Esophagus muscularis mucosa (tissue), 4 donors: ENCODE results near the gene DNAJB13. TPM values are rescaled to one million over a fixed set of nuclear protein-coding genes. Genes with fewer than 3 reads are reported as not detected.

Experiments used
- DNase-seq: peaks from one replicate; pipeline ENCODE4 v3.0.0-alpha.2; 2017; ENCODE audit errors: extremely low spot score
- H3K27ac ChIP-seq, 4 donors: fragments of 200-600 bp; sonication (generic); replicated peaks in 1 of 4; 1 replicate in 3 of 4; 2 replicates in 1 of 4; pipeline ENCODE4 v1.5.1; 2016 to 2019; ENCODE audit warnings: mild to moderate bottlenecking in 1 of 4
- H3K27me3 ChIP-seq, 4 donors: fragments of 200-600 bp; sonication (generic); one replicate each; pipeline versions ENCODE4 v1.5.1 to v1.6.0; 2016 to 2019
- H3K36me3 ChIP-seq, 4 donors: fragments of 200-600 bp; sonication (generic); one replicate each; pipeline ENCODE4 v1.5.1; 2016 to 2019
- H3K4me1 ChIP-seq, 4 donors: fragments of 200-600 bp; sonication (generic); one replicate each; pipeline ENCODE4 v1.5.1; 2016 to 2019
- H3K4me3 ChIP-seq, 4 donors: fragments of 200-600 bp; sonication (generic); 1 replicate in 2 of 4; 2 replicates in 2 of 4; pipeline ENCODE4 v1.5.1; 2016 to 2019; ENCODE audit warnings: mild to moderate bottlenecking in 4 of 4, moderate library complexity in 1 of 4
- H3K9me3 ChIP-seq, 4 donors: fragments of 200-600 bp; sonication (generic); 1 replicate in 3 of 4; 2 replicates in 1 of 4; pipeline ENCODE4 v1.5.1; 2016 to 2019
- EP300 ChIP-seq: sonication (generic); formaldehyde crosslinking; IDR thresholded peaks from one replicate; pipeline ENCODE4 v1.6.1; 2017; ENCODE audit warnings: antibody characterized with exemption
- POLR2A ChIP-seq: fragments of 450-650 bp; IDR thresholded peaks from one replicate; pipeline ENCODE4 v1.6.1; 2017; ENCODE audit warnings: antibody characterized with exemption, moderate library complexity, mild to moderate bottlenecking, low read depth
- POLR2AphosphoS5 ChIP-seq, 2 donors: sonication (generic); formaldehyde crosslinking; IDR thresholded peaks; one replicate each; pipeline ENCODE4 v1.6.1; 2017; ENCODE audit warnings: antibody characterized with exemption in 2 of 2
- WGBS: methylation state at CpG from one replicate; pipeline ENCODE4 v1.1.5; 2018; 5-methylcytosine and 5-hydroxymethylcytosine counted together
- intact Hi-C: fragments of 100-400 bp; cut with DNase I; formaldehyde crosslinking; loops from one replicate; pipeline ENCODE4 v1.15.1; 2023
- total RNA-seq, 4 donors: library from RNA; depleted of rRNA; stranded (reverse); fragments of >200 nt; gene quantifications; one replicate each; pipeline versions ENCODE4 v1.1.0 to v1.2.1, GENCODE V29; 2016
- TF ChIP-seq, protein P1 (sequence below), 3 experiments: fragments of 200-600 bp in 2 of 3; fragments of 450-650 bp in 1 of 3; sonication (generic) in 2 of 3; IDR thresholded peaks; one replicate each; pipeline ENCODE4 v1.5.1; 2017 to 2019; ENCODE audit warnings: antibody characterized with exemption in 3 of 3, mild to moderate bottlenecking in 2 of 3, moderate library complexity in 1 of 3

The DNAJB13 gene
- total RNA-seq, 4 donors from 2014 or later, result not detected

DNA sequence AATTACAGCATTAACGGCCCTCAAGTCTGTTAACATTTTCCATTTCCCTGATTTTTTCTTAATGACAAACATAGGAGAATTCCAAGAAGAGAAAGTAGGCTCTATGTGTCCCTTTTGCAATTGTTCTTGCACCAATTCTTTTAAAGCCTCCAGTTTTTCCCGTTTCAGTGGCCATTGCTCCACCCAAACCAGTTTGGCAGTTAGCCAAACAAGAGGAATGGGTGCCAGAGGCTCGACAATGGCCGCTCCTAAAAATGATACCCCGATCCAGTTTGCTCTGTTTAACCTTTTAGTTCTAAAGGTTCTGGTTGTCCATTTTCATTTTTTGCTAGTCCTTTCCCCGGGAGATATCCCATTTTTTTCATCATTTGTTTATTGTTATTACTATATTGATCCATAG lies 6.7 kb upstream of the DNAJB13 start:
- 81% methylated on average over 6 of the region's 6 CpGs for WGBS
- intact Hi-C loops, result no loop called here
- TF ChIP-seq POLR2AphosphoS5 (IDR thresholded peaks at IDR 0.05) (no peak), POLR2A (no peak), EP300 (no peak)
- TF ChIP-seq, protein P1, sequence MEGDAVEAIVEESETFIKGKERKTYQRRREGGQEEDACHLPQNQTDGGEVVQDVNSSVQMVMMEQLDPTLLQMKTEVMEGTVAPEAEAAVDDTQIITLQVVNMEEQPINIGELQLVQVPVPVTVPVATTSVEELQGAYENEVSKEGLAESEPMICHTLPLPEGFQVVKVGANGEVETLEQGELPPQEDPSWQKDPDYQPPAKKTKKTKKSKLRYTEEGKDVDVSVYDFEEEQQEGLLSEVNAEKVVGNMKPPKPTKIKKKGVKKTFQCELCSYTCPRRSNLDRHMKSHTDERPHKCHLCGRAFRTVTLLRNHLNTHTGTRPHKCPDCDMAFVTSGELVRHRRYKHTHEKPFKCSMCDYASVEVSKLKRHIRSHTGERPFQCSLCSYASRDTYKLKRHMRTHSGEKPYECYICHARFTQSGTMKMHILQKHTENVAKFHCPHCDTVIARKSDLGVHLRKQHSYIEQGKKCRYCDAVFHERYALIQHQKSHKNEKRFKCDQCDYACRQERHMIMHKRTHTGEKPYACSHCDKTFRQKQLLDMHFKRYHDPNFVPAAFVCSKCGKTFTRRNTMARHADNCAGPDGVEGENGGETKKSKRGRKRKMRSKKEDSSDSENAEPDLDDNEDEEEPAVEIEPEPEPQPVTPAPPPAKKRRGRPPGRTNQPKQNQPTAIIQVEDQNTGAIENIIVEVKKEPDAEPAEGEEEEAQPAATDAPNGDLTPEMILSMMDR (IDR thresholded peaks at IDR 0.05), result no peak
- no peaks in the 10 kb centered on the region for H3K4me1 ChIP-seq
- no peak overlapping the region for H3K27ac ChIP-seq
- no peaks in the 10 kb centered on the region for H3K9me3 ChIP-seq
- no peaks in the 10 kb centered on the region for H3K27me3 ChIP-seq
- H3K4me3 ChIP-seq, result no peak overlapping the region
- DNase-seq, result no peak
- no peaks in the 10 kb centered on the region for H3K36me3 ChIP-seq

DNA sequence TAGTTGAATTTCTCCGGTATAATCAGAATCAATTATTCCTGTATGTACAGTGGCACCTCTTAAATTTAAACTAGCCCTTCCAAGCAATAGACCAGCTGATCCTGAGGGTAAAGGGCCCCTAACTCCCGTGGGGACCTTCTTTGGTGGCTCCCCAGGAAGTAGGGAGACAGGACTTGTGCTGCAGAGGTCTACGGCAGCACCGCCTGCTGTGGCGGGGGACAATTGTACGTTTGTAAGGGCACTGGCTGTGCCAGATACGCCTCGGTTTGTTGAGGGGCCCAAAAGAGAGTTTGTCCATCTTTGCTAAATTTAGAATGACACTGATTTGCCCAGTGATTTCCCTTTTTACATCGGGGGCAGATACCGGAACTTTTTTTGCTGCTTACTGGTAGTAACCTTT lies 5.9 kb upstream of the DNAJB13 start:
- 80% methylated on average over 10 of the region's 10 CpGs for WGBS
- no peaks in the 10 kb centered on the region for H3K27me3 ChIP-seq

DNA sequence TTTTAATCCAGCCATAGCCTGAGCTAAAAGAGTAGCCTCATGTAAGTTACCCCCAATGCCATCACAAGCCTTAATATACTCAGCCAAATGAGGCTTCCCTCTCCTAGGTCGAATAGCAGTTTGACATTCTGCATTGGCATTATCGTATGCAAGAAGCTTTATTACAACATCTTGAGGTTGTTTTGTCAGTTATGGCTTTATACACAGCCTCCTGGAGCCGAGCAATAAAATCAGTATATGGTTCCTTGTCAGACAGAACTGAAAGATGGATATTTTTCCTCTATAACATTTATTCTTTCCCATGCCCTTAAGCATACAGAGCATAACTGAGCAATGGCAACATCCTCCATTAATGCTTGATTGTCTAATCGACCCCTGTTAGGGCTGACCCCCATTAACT lies 5.4 kb upstream of the DNAJB13 start:
- Histone ChIP-seq H3K9me3 (no peaks in the 10 kb centered on the region), H3K36me3 (no peaks in the 10 kb centered on the region), H3K4me3 (no peak overlapping the region), H3K4me1 (no peaks in the 10 kb centered on the region), H3K27ac (no peak overlapping the region), H3K27me3 (no peaks in the 10 kb centered on the region)
- intact Hi-C loops, result no loop called here
- 72% methylated on average over 4 of the region's 4 CpGs for WGBS
- no peak for DNase-seq
- TF ChIP-seq, protein P1 (IDR thresholded peaks at IDR 0.05), result no peak
- TF ChIP-seq EP300 (no peak), POLR2AphosphoS5 (IDR thresholded peaks at IDR 0.05) (no peak), POLR2A (no peak)

More for the DNA sequence above, 5.9 kb upstream of the DNAJB13 start:
- Histone ChIP-seq H3K4me3 (no peak overlapping the region), H3K27ac (no peak overlapping the region), H3K4me1 (no peaks in the 10 kb centered on the region), H3K36me3 (no peaks in the 10 kb centered on the region), H3K9me3 (no peaks in the 10 kb centered on the region)
- TF ChIP-seq EP300 (no peak), POLR2A (no peak), POLR2AphosphoS5 (IDR thresholded peaks at IDR 0.05) (no peak)
- TF ChIP-seq, protein P1 (IDR thresholded peaks at IDR 0.05), result no peak
- intact Hi-C loops, result no loop called here
- DNase-seq, result no peak

DNA sequence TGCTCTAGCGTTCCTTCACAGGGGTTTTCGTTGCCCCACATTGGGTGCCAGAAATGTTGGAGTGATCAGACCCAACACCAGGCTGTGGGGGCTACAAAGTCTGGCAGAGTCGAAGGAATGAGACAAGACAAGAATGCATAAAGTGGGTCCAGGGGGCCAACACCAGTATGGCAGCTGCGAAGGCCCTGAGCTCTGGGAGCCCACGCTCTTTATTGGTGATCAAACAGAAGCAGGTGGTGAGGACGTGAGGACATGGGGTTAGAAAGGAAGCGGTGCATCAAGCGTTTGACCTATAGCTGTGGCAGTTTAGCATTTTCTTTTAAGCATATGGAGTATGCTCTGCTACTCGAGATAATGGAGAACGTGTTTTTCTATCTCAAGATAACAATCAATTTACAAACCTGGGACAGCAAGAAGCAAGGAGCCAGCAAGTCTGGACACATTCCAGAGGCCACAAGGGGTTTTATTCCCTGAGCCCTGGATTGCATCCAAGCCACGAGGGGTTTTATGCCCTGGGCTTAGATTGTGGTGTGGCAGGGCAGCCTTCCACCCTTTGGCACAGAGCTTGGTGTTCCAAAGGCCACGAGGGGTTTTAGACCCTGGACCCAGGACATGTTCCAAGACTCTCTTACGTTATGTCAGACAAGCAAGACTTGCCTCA lies 3.9 kb upstream of the DNAJB13 start:
- Histone ChIP-seq H3K36me3 (no peaks in the 10 kb centered on the region), H3K4me1 (no peaks in the 10 kb centered on the region), H3K9me3 (no peaks in the 10 kb centered on the region), H3K27me3 (no peaks in the 10 kb centered on the region), H3K4me3 (no peak overlapping the region), H3K27ac (no peak overlapping the region)
- DNase-seq, result no peak
- intact Hi-C loops, result no loop called here
- TF ChIP-seq EP300 (no peak), POLR2A (no peak), POLR2AphosphoS5 (IDR thresholded peaks at IDR 0.05) (no peak)
- TF ChIP-seq, protein P1 (IDR thresholded peaks at IDR 0.05), result no peak
- WGBS, result 88% methylated on average over 13 of the region's 13 CpGs

DNA sequence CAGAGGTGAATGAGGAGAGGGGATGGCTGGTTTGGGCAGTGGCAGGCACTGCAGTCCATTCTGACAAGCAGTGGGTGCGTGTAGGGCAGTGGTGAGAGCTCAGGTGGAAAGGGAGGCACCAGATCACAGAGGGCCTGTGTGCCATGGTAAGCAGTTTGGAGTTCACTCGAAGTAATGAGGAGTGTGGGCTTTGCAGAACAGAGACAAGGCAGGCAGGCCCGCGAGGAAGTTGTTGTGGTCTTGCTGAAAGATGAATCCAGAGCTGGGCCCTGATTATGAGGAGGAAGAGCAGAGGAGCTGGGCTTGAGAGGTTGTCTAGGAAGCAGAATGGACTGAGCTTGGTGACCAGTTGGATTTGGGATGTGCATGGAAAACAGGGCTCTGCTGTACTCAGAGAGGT lies 1.6 kb upstream of the DNAJB13 start:
- Histone ChIP-seq H3K36me3 (no peaks in the 10 kb centered on the region), H3K27me3 (no peaks in the 10 kb centered on the region), H3K4me1 (no peaks in the 10 kb centered on the region), H3K9me3 (no peaks in the 10 kb centered on the region), H3K27ac (no peak overlapping the region), H3K4me3 (no peak overlapping the region)
- no peak for DNase-seq
- intact Hi-C loops, result no loop called here
- no peak for TF ChIP-seq POLR2AphosphoS5 (IDR thresholded peaks at IDR 0.05)
- TF ChIP-seq, protein P1 (IDR thresholded peaks at IDR 0.05), result no peak
- TF ChIP-seq EP300, result no peak
- TF ChIP-seq POLR2A, result no peak
- WGBS, result 78% methylated on average over 4 of the region's 4 CpGs
